ENCODE results near the gene CAMK2N1.
A peak's percentile ranks its signal among the peaks of the same experiment; 100 is the strongest.

CAMK2N1 gene

GRCh38 chr1:20494609-20495311 lies 8.8 kb upstream of the CAMK2N1 start:
- no peaks in the 10 kb centered on the region for H3F3A ChIP-seq (ENCODE audit: insufficient read depth, low read length)
- no peak overlapping the region for H3K4me3 ChIP-seq (ENCODE audit: low read depth, low read length, poor library complexity, severe bottlenecking)
- no peak overlapping the region for H2AFZ ChIP-seq (ENCODE audit: low read length)
- no peaks in the 10 kb centered on the region for H3K9me3 ChIP-seq (ENCODE audit: low read length)
- H3K9ac ChIP-seq (ENCODE audit: low read length), result no peak overlapping the region
- no peaks in the 10 kb centered on the region for H3K79me2 ChIP-seq (ENCODE audit: insufficient read depth, low read length)
- H3K9me2 ChIP-seq (ENCODE audit: low read depth, low read length), result no peaks in the 10 kb centered on the region
- H3K4me2 ChIP-seq (ENCODE audit: low read length), result no peak overlapping the region
- no peaks in the 10 kb centered on the region for H4K20me1 ChIP-seq (ENCODE audit: insufficient read depth, low read length)
- TF ChIP-seq CTCF (IDR thresholded peaks at IDR 0.05; ENCODE audit: low read length) (no peak), EZH2 (IDR thresholded peaks at IDR 0.05; ENCODE audit: borderline replicate concordance, low read length) (no peak)
- H3K4me1 ChIP-seq (ENCODE audit: insufficient read depth, low read length, severe bottlenecking), result peaks cover 10% of the 10 kb centered on the region
- no peak overlapping the region for H3K27ac ChIP-seq (ENCODE audit: low read depth, low read length, poor library complexity, severe bottlenecking)
- H3K36me3 ChIP-seq (ENCODE audit: insufficient read depth, low read length), result peaks cover 25% of the 10 kb centered on the region
- 0 out of 2 replicates have a peak, but pooled peaks cover 6% of the 10 kb centered on the region for H3K27me3 ChIP-seq (ENCODE audit: insufficient read depth, low read length)

GRCh38 chr1:20493839-20494608 lies 8.0 kb upstream of the CAMK2N1 start:
- no peaks in the 10 kb centered on the region for H3K9me2 ChIP-seq (ENCODE audit: low read depth, low read length)
- peak overlapping the region; percentile 57 for H3K4me2 ChIP-seq (ENCODE audit: low read length)
- H3K79me2 ChIP-seq (ENCODE audit: insufficient read depth, low read length), result no peaks in the 10 kb centered on the region
- peaks cover 17% of the 10 kb centered on the region for H3K36me3 ChIP-seq (ENCODE audit: insufficient read depth, low read length)
- H3K9me3 ChIP-seq (ENCODE audit: low read length), result no peaks in the 10 kb centered on the region
- H3K4me3 ChIP-seq (ENCODE audit: low read depth, low read length, poor library complexity, severe bottlenecking), result peak overlapping the region; percentile 28
- H3K27me3 ChIP-seq (ENCODE audit: insufficient read depth, low read length), result 0 out of 2 replicates have a peak, but pooled peaks cover 6% of the 10 kb centered on the region
- H3K4me1 ChIP-seq (ENCODE audit: insufficient read depth, low read length, severe bottlenecking), result peaks cover 10% of the 10 kb centered on the region
- no peaks in the 10 kb centered on the region for H3F3A ChIP-seq (ENCODE audit: insufficient read depth, low read length)
- H2AFZ ChIP-seq (ENCODE audit: low read length), result 0 out of 2 replicates have a peak overlapping the region, but pooled peaks have one; percentile 83
- no peaks in the 10 kb centered on the region for H4K20me1 ChIP-seq (ENCODE audit: insufficient read depth, low read length)
- H3K27ac ChIP-seq (ENCODE audit: low read depth, low read length, poor library complexity, severe bottlenecking), result no peak overlapping the region
- no peak for TF ChIP-seq EZH2 (IDR thresholded peaks at IDR 0.05; ENCODE audit: borderline replicate concordance, low read length)
- TF ChIP-seq CTCF (IDR thresholded peaks at IDR 0.05; ENCODE audit: low read length), result peak; percentile 97
- peak overlapping the region; percentile 23; the same call in 1 of the 2 replicates for H3K9ac ChIP-seq (ENCODE audit: low read length)

GRCh38 chr1:20493309-20493708 lies 7.3 kb upstream of the CAMK2N1 start:
- H3K9ac ChIP-seq (ENCODE audit: low read length), result no peak overlapping the region
- H3K4me1 ChIP-seq (ENCODE audit: insufficient read depth, low read length, severe bottlenecking), result peaks cover 10% of the 10 kb centered on the region
- no peaks in the 10 kb centered on the region for H3K79me2 ChIP-seq (ENCODE audit: insufficient read depth, low read length)
- no peak overlapping the region for H3K4me2 ChIP-seq (ENCODE audit: low read length)
- 0 out of 2 replicates have a peak, but pooled peaks cover 6% of the 10 kb centered on the region for H3K27me3 ChIP-seq (ENCODE audit: insufficient read depth, low read length)
- H4K20me1 ChIP-seq (ENCODE audit: insufficient read depth, low read length), result no peaks in the 10 kb centered on the region
- no peak overlapping the region for H2AFZ ChIP-seq (ENCODE audit: low read length)
- no peak overlapping the region for H3K4me3 ChIP-seq (ENCODE audit: low read depth, low read length, poor library complexity, severe bottlenecking)
- H3F3A ChIP-seq (ENCODE audit: insufficient read depth, low read length), result no peaks in the 10 kb centered on the region
- H3K9me2 ChIP-seq (ENCODE audit: low read depth, low read length), result no peaks in the 10 kb centered on the region
- TF ChIP-seq CTCF (IDR thresholded peaks at IDR 0.05; ENCODE audit: low read length) (no peak), EZH2 (IDR thresholded peaks at IDR 0.05; ENCODE audit: borderline replicate concordance, low read length) (no peak)
- H3K27ac ChIP-seq (ENCODE audit: low read depth, low read length, poor library complexity, severe bottlenecking), result no peak overlapping the region
- peaks cover 11% of the 10 kb centered on the region; the same call in 1 of the 2 replicates for H3K36me3 ChIP-seq (ENCODE audit: insufficient read depth, low read length)
- no peaks in the 10 kb centered on the region for H3K9me3 ChIP-seq (ENCODE audit: low read length)

Data from OCI-LY1 (cell line).